Activated T-helper 1 cell treated with anti-CD3 and anti-CD28 coated beads, Interleukin-12 subunit alpha, Interleukin-12 subunit beta, Interleukin-2, Interleukin-4 antibody, amounts not matched to agents 30 ng/mL and 10 ng/mL and 1 ng/mL, durations not matched to agents 14 hours and 24 hours and 36 hours (primary cell): ENCODE data around the gene LGI4. TPM values are rescaled to one million over a fixed set of nuclear protein-coding genes. Genes with fewer than 3 reads are reported as not detected.

Experiments used
- DNase-seq: peaks from one replicate; pipeline ENCODE4 v3.0.0; 2021; ENCODE audit warnings: low spot score
- H3K27ac Mint-ChIP-seq: one replicate; pipeline ENCODE4 v1.8.0; 2021; ENCODE audit warnings: mild to moderate bottlenecking, mixed read lengths
- H3K27me3 Mint-ChIP-seq: one replicate; pipeline ENCODE4 v1.8.0; 2022; ENCODE audit warnings: mild to moderate bottlenecking, moderate library complexity, mixed read lengths; ENCODE audit not compliant: insufficient read depth
- H3K36me3 Mint-ChIP-seq: one replicate; pipeline ENCODE4 v1.8.0; 2021; ENCODE audit warnings: low read depth, mixed read lengths
- H3K4me1 Mint-ChIP-seq: one replicate; pipeline ENCODE4 v1.8.0; 2021; ENCODE audit warnings: low read depth, mixed read lengths
- H3K4me3 Mint-ChIP-seq: one replicate; pipeline ENCODE4 v1.8.0; 2021; ENCODE audit warnings: mild to moderate bottlenecking, moderate library complexity, mixed read lengths
- H3K9me3 Mint-ChIP-seq: one replicate; pipeline ENCODE4 v1.8.0; 2021; ENCODE audit warnings: mixed read lengths
- intact Hi-C: fragments of 100-400 bp; cut with micrococcal nuclease; formaldehyde crosslinking; loops from one replicate; pipeline ENCODE4 v1.15.1; 2024
- total RNA-seq: library from RNA; stranded (reverse); gene quantifications from 2 replicates; pipeline ENCODE4 v1.2.3, GENCODE V29; 2022

The LGI4 gene
- total RNA-seq, 1 donor from 2014 or later: not detected

DNA sequence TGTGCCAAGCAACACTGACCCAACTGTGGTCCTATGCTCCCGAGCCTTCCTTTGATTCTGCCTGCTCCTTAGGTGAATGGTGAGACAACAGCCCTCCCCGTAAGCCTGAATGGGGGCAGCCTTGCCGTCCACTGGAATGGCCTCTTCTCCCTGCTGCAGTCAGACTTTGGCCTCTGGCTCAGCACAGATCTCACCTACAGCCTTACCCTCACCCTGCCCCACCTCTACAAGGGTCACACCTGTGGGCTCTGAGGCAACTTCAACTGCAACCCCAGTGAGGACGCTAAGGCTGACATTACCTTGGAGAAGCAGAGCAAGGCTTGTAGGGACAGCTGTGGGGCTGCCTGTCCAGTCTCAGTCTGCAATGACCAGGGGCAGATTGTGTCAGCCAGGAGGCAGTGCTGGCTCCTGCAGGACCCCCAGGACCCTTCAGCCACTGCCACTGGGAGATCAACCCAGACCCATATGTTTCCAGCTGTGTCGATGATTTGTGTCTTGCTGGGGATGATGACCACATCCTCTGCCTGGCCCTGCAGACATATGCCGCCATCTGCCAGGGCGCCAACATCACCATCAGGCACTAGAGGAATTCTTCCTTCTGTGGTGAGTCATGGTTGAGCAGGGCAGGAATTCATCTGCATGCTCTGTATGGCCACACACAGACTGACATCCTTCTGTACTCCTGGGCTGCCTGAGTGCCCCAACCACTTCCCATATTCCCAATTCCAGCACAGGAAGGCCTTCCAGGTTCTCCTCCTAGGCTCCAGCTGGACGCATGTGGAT lies 46.5 kb downstream of the LGI4 start:
- Mint-ChIP-seq H3K4me3 (no peak overlapping the region), H3K4me1 (no peaks in the 10 kb centered on the region), H3K9me3 (no peaks in the 10 kb centered on the region), H3K27me3 (peaks cover 3% of the 10 kb centered on the region), H3K27ac (no peak overlapping the region), H3K36me3 (no peaks in the 10 kb centered on the region)
- intact Hi-C loops: no loop called here
- DNase-seq: no peak

DNA sequence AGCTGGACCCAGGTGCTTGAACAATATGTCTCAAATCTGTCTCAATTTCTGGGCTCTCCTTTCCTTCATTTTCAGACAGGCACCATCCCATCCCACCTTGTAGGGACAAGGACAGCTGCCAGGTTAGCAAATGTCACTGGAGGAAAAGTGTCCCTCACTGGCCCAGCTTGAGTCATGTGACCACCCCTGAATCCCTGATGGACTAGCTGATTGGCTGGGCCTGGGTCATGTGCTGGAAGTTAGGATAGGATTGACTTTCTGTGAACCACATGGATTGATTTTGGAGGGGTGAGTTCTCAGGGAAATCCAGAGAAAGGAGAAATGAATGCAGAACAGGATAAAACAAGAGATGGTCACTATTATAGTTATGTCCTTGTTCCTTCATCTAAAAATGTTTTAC lies 47.5 kb downstream of the LGI4 start:
- Mint-ChIP-seq H3K9me3 (no peaks in the 10 kb centered on the region), H3K27ac (no peak overlapping the region), H3K4me3 (no peak overlapping the region), H3K4me1 (no peaks in the 10 kb centered on the region), H3K27me3 (peaks cover under 1% of the 10 kb centered on the region), H3K36me3 (no peaks in the 10 kb centered on the region)
- intact Hi-C loops: no loop called here
- DNase-seq: no peak

DNA sequence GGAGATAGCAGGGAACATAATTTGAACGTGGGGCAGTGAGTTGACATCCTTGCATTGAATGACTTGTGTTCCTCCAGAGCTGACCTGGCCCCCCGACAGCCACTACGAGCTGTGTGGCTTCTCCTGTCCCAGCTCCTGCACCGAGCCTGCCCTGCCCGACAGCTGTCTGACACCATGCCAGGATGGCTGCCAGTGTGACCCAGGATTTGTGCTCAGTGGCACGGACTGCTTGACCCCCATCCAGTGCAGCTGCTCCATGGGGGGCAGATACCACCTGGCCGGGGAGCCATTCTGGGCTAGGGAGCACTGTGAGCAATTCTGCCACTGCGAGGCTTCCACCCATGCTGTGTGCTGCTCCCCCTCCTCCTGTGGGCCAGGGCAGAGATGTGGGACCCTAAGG lies 48.4 kb downstream of the LGI4 start:
- intact Hi-C loops: no loop called here
- Mint-ChIP-seq H3K4me3 (no peak overlapping the region), H3K27me3 (no peaks in the 10 kb centered on the region), H3K27ac (no peak overlapping the region), H3K36me3 (no peaks in the 10 kb centered on the region), H3K4me1 (no peaks in the 10 kb centered on the region), H3K9me3 (no peaks in the 10 kb centered on the region)
- DNase-seq: no peak

DNA sequence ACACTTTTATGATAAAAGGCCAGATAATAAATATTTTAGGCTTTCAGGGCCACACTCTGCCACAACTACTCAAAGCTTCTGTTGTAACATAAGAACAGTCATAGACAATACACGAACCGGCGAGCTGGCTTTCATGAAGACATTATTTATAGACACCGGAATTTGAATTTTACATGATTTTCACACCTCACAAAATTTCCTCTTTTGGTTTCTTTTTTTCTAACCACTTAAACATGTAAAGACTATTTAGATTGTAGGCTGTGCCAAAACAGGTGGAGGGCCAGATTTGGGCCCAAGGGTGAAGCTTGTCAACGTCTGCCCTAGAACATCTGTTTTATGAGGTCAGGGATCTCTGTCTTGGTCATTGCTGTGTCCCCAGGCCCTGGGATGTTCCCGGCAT lies 48.9 kb downstream of the LGI4 start:
- no peaks in the 10 kb centered on the region for H3K9me3 Mint-ChIP-seq
- intact Hi-C loops: no loop called here
- no peaks in the 10 kb centered on the region for H3K27me3 Mint-ChIP-seq

DNA sequence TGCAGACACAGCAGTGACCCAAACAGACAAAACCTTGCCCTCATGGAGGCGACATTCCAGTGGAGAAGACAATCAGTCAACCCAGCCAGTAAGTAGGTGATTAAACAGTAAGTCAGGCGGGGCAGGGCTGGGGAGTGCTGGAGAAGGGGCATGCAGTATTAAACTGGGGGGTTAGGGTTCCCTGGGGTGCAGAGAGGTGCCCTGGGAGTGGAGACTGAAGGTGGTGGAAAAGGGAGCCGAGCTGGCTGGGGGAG lies 50.4 kb downstream of the LGI4 start:
- Mint-ChIP-seq H3K4me3 (no peak overlapping the region), H3K4me1 (no peaks in the 10 kb centered on the region), H3K36me3 (no peaks in the 10 kb centered on the region), H3K27ac (no peak overlapping the region), H3K27me3 (no peaks in the 10 kb centered on the region), H3K9me3 (no peaks in the 10 kb centered on the region)
- intact Hi-C loops: no loop called here
- DNase-seq: no peak

More for the DNA sequence above, 48.9 kb downstream of the LGI4 start:
- Mint-ChIP-seq H3K4me3 (no peak overlapping the region), H3K36me3 (no peaks in the 10 kb centered on the region), H3K27ac (no peak overlapping the region), H3K4me1 (no peaks in the 10 kb centered on the region)
- no peak for DNase-seq

DNA sequence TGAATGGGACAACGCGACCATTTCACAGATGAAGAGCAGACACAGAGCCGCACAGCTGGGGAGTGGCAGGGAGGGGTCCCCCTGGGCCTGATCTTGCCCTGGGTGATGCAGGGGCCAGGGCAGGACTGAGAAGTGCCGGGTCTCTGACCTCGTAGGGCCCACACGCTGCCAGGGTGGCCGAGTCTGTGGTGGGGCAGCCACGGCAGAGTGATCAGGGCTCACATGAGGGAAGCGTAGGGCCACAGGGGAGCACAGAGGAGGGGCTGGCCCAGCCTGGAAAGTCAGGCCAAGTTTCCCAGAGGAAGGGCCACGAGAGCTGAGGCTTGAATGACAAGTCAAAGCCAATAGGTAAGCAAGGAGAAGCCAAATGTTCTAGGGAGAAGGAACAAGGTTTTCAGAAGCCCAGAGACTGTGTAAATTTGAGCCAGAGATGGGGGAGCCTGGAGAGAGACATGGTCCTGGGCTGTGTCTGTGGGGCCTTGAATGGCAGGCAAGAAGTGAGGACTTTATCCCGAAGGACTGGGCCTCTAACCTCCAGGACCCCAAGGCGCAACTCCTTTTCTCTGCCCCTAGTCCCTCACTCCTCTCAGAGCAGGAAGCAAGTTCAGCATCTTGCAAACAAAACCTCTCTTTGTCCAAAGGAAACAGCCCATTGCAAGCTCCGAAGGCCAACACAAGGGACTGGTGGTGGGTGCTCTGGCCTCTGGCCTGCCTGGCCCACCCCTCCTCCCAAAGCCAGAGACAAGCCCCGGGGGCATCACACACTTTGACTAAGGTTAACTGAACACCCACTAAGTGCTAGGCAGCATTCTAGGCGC lies 51.0 kb downstream of the LGI4 start:
- Mint-ChIP-seq H3K4me1 (no peaks in the 10 kb centered on the region), H3K27ac (no peak overlapping the region), H3K9me3 (no peaks in the 10 kb centered on the region), H3K36me3 (no peaks in the 10 kb centered on the region), H3K27me3 (no peaks in the 10 kb centered on the region), H3K4me3 (no peak overlapping the region)
- DNase-seq: no peak
- intact Hi-C loops: no loop called here

DNA sequence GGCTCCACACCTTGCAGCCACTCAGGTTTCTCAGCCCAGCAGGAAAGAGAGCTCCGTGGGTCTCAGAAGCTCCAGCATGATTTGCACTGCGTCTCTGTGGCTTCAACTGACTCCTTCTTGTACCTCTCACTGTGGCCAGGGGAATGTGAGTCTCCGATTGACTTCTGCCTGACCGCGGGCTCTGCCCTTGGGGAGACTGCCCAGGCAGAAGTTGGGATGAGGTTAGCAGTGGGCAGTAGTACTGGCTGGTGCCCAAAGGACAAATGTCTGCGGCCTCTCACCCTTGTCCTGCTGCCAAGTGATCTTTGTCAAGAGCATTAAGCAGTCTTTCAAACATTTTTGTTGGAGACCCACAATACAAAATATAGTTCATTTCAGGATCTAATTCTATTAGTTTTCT lies 53.7 kb downstream of the LGI4 start:
- Mint-ChIP-seq H3K27me3 (no peaks in the 10 kb centered on the region), H3K27ac (no peak overlapping the region), H3K36me3 (no peaks in the 10 kb centered on the region), H3K4me1 (no peaks in the 10 kb centered on the region), H3K9me3 (no peaks in the 10 kb centered on the region), H3K4me3 (no peak overlapping the region)
- no peak for DNase-seq
- intact Hi-C loops: no loop called here

DNA sequence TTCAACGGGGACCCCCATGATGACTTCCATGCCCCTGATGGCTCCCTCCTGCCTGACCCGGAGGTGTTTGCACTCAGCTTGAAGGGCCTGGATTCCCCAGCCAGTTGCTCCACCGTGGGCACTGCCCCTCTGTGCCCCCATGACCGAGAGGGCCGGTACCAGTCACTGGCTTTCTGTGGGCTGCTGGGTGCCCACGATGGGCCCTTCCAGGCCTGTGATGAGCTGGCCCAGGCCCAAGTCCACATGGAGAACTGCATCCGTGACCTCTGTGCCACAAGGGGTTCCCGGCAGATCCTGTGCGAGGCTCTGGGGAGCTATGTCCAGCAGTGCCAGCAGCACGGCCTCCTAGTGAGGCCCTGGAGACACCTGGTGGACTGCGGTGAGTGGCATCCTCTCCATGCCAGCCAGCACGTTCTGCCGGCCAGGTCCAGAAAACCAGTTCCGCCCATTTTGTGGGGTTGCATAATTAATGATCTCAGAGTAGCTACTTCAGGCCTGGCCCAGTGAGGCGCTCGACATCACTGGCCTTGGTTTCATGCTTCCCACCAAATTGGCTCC lies 54.2 kb downstream of the LGI4 start:
- intact Hi-C loops: no loop called here
- no peak for DNase-seq
- H3K36me3 Mint-ChIP-seq: no peaks in the 10 kb centered on the region

DNA sequence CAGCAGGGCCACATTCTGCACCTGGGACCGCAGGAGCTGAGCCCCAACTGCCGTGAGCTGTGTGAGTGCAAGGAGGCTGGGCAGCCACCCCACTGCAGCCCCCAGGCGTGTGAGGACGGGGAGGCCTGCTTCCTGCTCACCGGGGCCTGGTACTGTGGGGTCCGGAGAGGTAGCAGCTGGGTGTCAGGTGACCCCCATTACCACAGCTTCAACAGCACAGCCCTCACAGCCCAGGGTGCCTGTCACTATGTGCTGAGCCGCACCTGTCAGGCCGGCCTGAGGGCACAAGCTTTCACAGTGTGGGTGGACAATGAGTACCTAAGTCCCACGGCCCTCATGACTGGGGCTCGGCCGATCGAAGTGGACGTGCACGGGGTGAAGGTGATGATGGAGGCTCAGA lies 55.0 kb downstream of the LGI4 start:
- Mint-ChIP-seq H3K4me3 (no peak overlapping the region), H3K36me3 (no peaks in the 10 kb centered on the region), H3K27ac (no peak overlapping the region), H3K27me3 (no peaks in the 10 kb centered on the region), H3K4me1 (no peaks in the 10 kb centered on the region), H3K9me3 (no peaks in the 10 kb centered on the region)
- intact Hi-C loops: no loop called here
- no peak for DNase-seq

More for the DNA sequence above, 54.2 kb downstream of the LGI4 start:
- H3K4me3 Mint-ChIP-seq: no peak overlapping the region
- no peaks in the 10 kb centered on the region for H3K9me3 Mint-ChIP-seq
- H3K4me1 Mint-ChIP-seq: no peaks in the 10 kb centered on the region
- no peaks in the 10 kb centered on the region for H3K27me3 Mint-ChIP-seq
- no peak overlapping the region for H3K27ac Mint-ChIP-seq

DNA sequence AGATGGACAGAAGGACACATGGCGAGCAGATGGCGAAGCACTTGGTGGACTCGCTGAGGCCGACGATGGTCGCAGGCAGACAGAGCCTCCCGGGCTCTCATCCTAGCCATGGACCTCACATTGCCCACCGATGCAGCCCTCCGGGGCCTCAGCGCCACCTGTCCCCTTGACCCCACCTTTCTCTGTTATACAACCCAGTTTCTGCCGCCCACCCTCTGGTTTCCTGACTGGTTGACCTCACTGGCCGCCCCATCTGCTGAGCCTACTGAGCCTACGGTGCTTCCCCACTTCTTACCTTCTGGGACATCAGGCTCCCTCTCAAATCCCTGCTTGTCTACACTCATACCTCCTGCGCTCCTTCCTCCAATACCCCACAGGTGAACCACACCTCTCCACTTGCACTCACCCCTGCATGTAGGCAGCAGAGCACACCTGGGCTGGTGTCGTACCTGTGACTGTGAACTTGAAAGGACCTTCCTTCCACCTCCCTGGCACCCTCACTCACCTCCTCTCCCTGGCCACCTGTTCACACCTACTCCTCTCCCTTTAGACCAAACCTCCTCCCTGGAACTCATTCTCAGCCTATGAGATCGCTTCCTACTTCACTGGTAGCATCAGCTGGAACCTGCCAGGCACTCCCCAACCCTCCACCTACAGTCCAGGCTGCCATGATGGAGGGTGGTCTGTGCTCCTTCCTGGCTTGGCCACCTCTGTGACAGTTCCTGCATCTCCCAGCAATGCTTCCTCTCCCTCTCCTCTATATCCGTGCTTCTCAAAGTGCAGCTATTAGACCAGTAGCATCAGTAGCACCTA lies 57.2 kb downstream of the LGI4 start:
- no peak for DNase-seq
- no peaks in the 10 kb centered on the region for H3K9me3 Mint-ChIP-seq
- no peaks in the 10 kb centered on the region for H3K4me1 Mint-ChIP-seq
- H3K27ac Mint-ChIP-seq: no peak overlapping the region
- H3K27me3 Mint-ChIP-seq: no peaks in the 10 kb centered on the region
- H3K4me3 Mint-ChIP-seq: no peak overlapping the region
- intact Hi-C loops: no loop called here
- no peaks in the 10 kb centered on the region for H3K36me3 Mint-ChIP-seq

DNA sequence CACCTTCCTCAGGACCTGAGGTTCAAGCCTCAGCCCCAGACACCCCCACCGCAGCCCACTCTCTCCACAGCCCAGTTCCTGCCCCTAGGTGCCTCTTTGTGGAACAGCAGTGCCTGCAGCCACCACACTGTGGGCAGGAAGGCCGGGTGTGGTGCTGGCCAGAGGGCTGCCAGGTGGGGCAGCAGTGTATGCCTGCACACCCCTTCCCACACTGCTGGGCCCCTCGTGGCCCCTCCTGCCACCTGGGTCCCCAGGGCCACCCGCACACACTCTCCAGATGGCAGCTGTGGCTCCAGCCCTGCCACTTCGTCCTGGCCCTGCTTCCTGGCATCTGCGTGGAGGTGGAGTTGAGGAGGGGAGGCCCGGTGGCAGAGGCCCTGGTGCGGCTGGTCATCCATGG lies 58.2 kb downstream of the LGI4 start:
- intact Hi-C loops: no loop called here
- H3K36me3 Mint-ChIP-seq: no peaks in the 10 kb centered on the region

DNA sequence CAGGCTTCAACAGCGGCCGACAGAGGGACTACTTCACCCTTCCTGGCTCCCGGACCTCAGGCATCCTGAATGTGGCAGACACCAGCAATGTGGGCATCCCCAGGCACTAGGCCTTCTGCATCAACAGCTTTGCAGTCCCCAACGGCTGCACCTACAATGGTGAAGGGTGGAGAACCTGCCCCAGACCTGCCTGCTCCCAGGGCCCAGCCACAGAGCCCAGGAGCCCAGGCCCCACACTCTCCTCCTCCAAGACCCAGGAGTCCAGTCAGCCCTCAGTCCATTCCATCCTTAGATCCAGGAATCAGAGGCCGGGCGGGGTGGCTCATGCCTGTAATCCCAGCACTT lies 58.9 kb downstream of the LGI4 start:
- no peaks in the 10 kb centered on the region for H3K36me3 Mint-ChIP-seq
- no peaks in the 10 kb centered on the region for H3K4me1 Mint-ChIP-seq
- H3K27ac Mint-ChIP-seq: no peak overlapping the region
- no peak overlapping the region for H3K4me3 Mint-ChIP-seq
- no peaks in the 10 kb centered on the region for H3K9me3 Mint-ChIP-seq
- no peak for DNase-seq
- intact Hi-C loops: no loop called here
- H3K27me3 Mint-ChIP-seq: no peaks in the 10 kb centered on the region

More for the DNA sequence above, 58.2 kb downstream of the LGI4 start:
- Mint-ChIP-seq H3K27me3 (no peaks in the 10 kb centered on the region), H3K4me3 (no peak overlapping the region), H3K4me1 (no peaks in the 10 kb centered on the region), H3K27ac (no peak overlapping the region), H3K9me3 (no peaks in the 10 kb centered on the region)
- DNase-seq: no peak
